HG03521 (cell line): ENCODE data around the gene RPLP1.
"Not testable (repeated sequence)": the region's sequence is repeated elsewhere in the genome, so short reads cannot be mapped to it uniquely, and the experiment has no call there.

Source experiments
- ATAC-seq: cut with Tn5 transposase; IDR thresholded peaks from one replicate; pipeline ENCODE4 v1.9.1; 2021; ENCODE audit warnings: mild to moderate bottlenecking, moderate library complexity; ENCODE audit not compliant: unreplicated experiment

The RPLP1 gene

GRCh38 chr15:69436951-69437350 lies 15.7 kb upstream of the RPLP1 start:
- ATAC-seq: no peak

- ATAC-seq: no peak
Observed at GRCh38 chr15:69439623-69440022, 13.0 kb upstream of the RPLP1 start.

- no peak for ATAC-seq
Observed at GRCh38 chr15:69443032-69443611, 9.5 kb upstream of the RPLP1 start.

- ATAC-seq: no peak
Observed at GRCh38 chr15:69444686-69445085, 7.9 kb upstream of the RPLP1 start.

- no peak for ATAC-seq
Observed at GRCh38 chr15:69446953-69447352, 5.7 kb upstream of the RPLP1 start.

GRCh38 chr15:69450221-69450620 lies 2.4 kb upstream of the RPLP1 start:
- not testable (repeated sequence) for ATAC-seq

GRCh38 chr15:69450968-69451695 lies 1.5 kb upstream of the RPLP1 start:
- no peak for ATAC-seq

- peak; percentile 23 for ATAC-seq
Observed at GRCh38 chr15:69451951-69452691, 497 bp upstream of the RPLP1 start.

GRCh38 chr15:69454953-69455352 lies 2.3 kb downstream of the RPLP1 start:
- no peak for ATAC-seq

- no peak for ATAC-seq
Observed at GRCh38 chr15:69456208-69457166, 3.9 kb downstream of the RPLP1 start.

GRCh38 chr15:69457304-69458280 lies 5.0 kb downstream of the RPLP1 start:
- no peak for ATAC-seq

- no peak for ATAC-seq
Observed at GRCh38 chr15:69459066-69459465, 6.4 kb downstream of the RPLP1 start.

- no peak for ATAC-seq
Observed at GRCh38 chr15:69460481-69460880, 7.9 kb downstream of the RPLP1 start.

GRCh38 chr15:69462030-69462492 lies 9.4 kb downstream of the RPLP1 start:
- ATAC-seq: peak; percentile 13

- peak; percentile 90 for ATAC-seq
Observed at GRCh38 chr15:69462493-69463181, 10.0 kb downstream of the RPLP1 start.

- ATAC-seq: no peak
Observed at GRCh38 chr15:69463182-69463756, 10.7 kb downstream of the RPLP1 start.

- ATAC-seq: no peak
Observed at GRCh38 chr15:69465253-69465652, 12.6 kb downstream of the RPLP1 start.

- no peak for ATAC-seq
Observed at GRCh38 chr15:69466733-69467132, 14.1 kb downstream of the RPLP1 start.

GRCh38 chr15:69467636-69468035 lies 15.0 kb downstream of the RPLP1 start:
- ATAC-seq: no peak
